Keratinocyte (primary cell): ENCODE measurements around the gene SRSF9.

ENCODE experiments used
- CTCF ChIP-seq, 3 experiments: IDR thresholded peaks in 1 of 3; conservative IDR thresholded peaks in 1 of 3; optimal IDR thresholded peaks in 1 of 3; 2 replicates in 2 of 3; 3 replicates in 1 of 3; pipeline versions ENCODE3 to v1.5.1; 2011; ENCODE audit warnings: low read length in 3 of 3, mild to moderate bottlenecking in 3 of 3, moderate library complexity in 2 of 3, control low read depth in 1 of 3, inconsistent platforms in 1 of 3; ENCODE audit not compliant: insufficient read depth in 2 of 3; ENCODE audit errors: extremely low read depth in 1 of 3
- EZH2 ChIP-seq: IDR thresholded peaks from one replicate; pipeline ENCODE4 v1.6.1; 2012; ENCODE audit warnings: inconsistent platforms, mild to moderate bottlenecking, low read length, moderate library complexity

- TF ChIP-seq CTCF (optimal IDR thresholded peaks at IDR 0.05 in 1 of 3, IDR thresholded peaks at IDR 0.05 in 1 of 3, conservative IDR thresholded peaks at IDR 0.05 in 1 of 3; ENCODE audit: extremely low read depth in 1 of 3, insufficient read depth in 2 of 3, low read length in 3 of 3) (peak in 1 of 3 experiments; percentile 30), EZH2 (no peak)
Measured at GRCh38 chr12:120468821-120469449, 613 bp downstream of the SRSF9 start.
